PC-3 (cell line): Measurements from ENCODE around the gene TENM4.

Source experiments
- CTCF ChIP-seq: fragments of 300-600 bp; sonication (generic); conservative IDR thresholded peaks from 2 replicates; pipeline ENCODE4 v1.5.1; 2017; ENCODE audit warnings: antibody characterized with exemption, low read depth, mild to moderate bottlenecking, low read length
- EZH2phosphoT487 ChIP-seq: fragments of 300-600 bp; sonication (generic); IDR thresholded peaks from 2 replicates; pipeline ENCODE4 v1.6.1; 2018; ENCODE audit warnings: mild to moderate bottlenecking, antibody characterized with exemption, low read length, borderline replicate concordance

- TF ChIP-seq CTCF (no peak), EZH2phosphoT487 (no peak)
These were observed 204.3 kb downstream of the TENM4 start for GRCh38 chr11:79236541-79236971.
